Transverse colon (tissue), 4 donors: ENCODE measurements around the gene SPOCK3. TPM values are rescaled to one million over a fixed set of nuclear protein-coding genes. Genes with fewer than 3 reads are reported as not detected.

Experiments used
- DNase-seq: peaks from one replicate; pipeline ENCODE4 v3.0.0-alpha.2; 2019
- H3K27ac ChIP-seq, 4 donors: fragments of 200-600 bp; sonication (generic); 2 replicates each; pipeline ENCODE4 v1.5.1; 2016 to 2018; ENCODE audit warnings: inconsistent platforms in 4 of 4
- H3K27me3 ChIP-seq: fragments of 200-600 bp; sonication (generic); 2 replicates; pipeline ENCODE4 v1.5.1; 2017; ENCODE audit warnings: inconsistent platforms
- H3K36me3 ChIP-seq, 4 donors: fragments of 200-600 bp; sonication (generic); 2 replicates each; pipeline ENCODE4 v1.5.1; 2017 to 2019; ENCODE audit warnings: inconsistent platforms in 4 of 4
- H3K4me1 ChIP-seq, 4 donors: fragments of 200-600 bp; sonication (generic); 2 replicates each; pipeline ENCODE4 v1.5.1; 2017 to 2020; ENCODE audit warnings: inconsistent platforms in 4 of 4
- H3K4me3 ChIP-seq, 4 donors: fragments of 200-600 bp; sonication (generic); 1 replicate in 1 of 4; 2 replicates in 3 of 4; pipeline versions ENCODE4 v1.5.1 to v1.6.1; 2017 to 2019; ENCODE audit warnings: inconsistent platforms in 4 of 4
- H3K9me3 ChIP-seq, 2 donors: fragments of 200-600 bp; sonication (generic); 2 replicates each; pipeline ENCODE4 v1.5.1; 2017 to 2019; ENCODE audit warnings: inconsistent platforms in 2 of 2
- EP300 ChIP-seq: sonication (generic); formaldehyde crosslinking; IDR thresholded peaks from one replicate; pipeline ENCODE4 v1.6.1; 2017; ENCODE audit warnings: antibody characterized with exemption, low read depth
- POLR2A ChIP-seq: fragments of 450-650 bp; IDR thresholded peaks from one replicate; pipeline ENCODE4 v1.6.1; 2016; ENCODE audit warnings: antibody characterized with exemption, mild to moderate bottlenecking, moderate library complexity
- POLR2AphosphoS5 ChIP-seq, 3 donors: sonication (generic); formaldehyde crosslinking; IDR thresholded peaks; one replicate each; pipeline ENCODE4 v1.6.1; 2016; ENCODE audit warnings: antibody characterized with exemption in 3 of 3
- WGBS, 2 donors: methylation state at CpG; one replicate each; pipeline ENCODE4 v1.1.5; 2018; ENCODE audit warnings: low coverage in 1 of 2; 5-methylcytosine and 5-hydroxymethylcytosine counted together
- in situ Hi-C, 4 donors: fragments of 200-750 bp; cut with MboI; loops; one replicate each; pipeline versions ENCODE4 v1.15.0 to v1.15.1; 2017; ENCODE audit warnings: low sequenced_read_pairs in 3 of 4, low pct_ligation_motif_present in 1 of 4, low pct_unique_long_range_greater_than_20kb in 1 of 4
- intact Hi-C: fragments of 100-400 bp; cut with DNase I; formaldehyde crosslinking; loops from one replicate; pipeline ENCODE4 v1.15.1; 2023; ENCODE audit warnings: low total_unique reads
- total RNA-seq, 4 donors: library from RNA; depleted of rRNA; stranded (reverse); fragments of >200 nt; gene quantifications; one replicate each; pipeline ENCODE4 v1.1.0, GENCODE V29; 2016
- TF ChIP-seq, protein P1 (sequence below), 5 experiments: fragments of 200-600 bp in 3 of 5; fragments of 450-650 bp in 2 of 5; sonication (generic) in 3 of 5; IDR thresholded peaks; 1 replicate in 2 of 5; 2 replicates in 3 of 5; pipeline ENCODE4 v1.5.1; 2016 to 2017; ENCODE audit warnings: antibody characterized with exemption in 5 of 5, inconsistent platforms in 3 of 5, mild to moderate bottlenecking in 2 of 5, moderate library complexity in 1 of 5

The SPOCK3 gene
- total RNA-seq, 4 donors from 2014 or later: 0.27 to 0.64 TPM; not detected in 2

DNA sequence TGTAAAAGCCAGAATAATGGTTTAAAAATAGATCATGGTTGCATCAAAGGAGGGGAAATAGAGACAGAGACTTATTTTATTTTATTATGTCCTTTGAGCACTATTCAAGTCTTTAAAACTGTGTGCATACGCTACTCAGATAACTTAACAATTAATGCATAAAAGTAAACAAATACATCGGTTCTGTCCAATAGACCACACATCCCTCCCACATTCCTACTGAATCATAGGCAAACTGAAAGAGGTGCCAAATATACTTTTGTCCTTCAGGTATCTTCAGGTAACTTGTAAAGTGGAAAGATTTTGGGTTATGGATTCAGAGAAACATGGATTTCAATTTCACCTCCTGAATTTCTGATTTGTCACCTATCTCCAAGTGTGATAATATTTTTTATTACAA, 91.3 kb downstream of the SPOCK3 start:
- Histone ChIP-seq H3K4me3 (no peak overlapping the region), H3K27ac (no peak overlapping the region), H3K27me3 (no peaks in the 10 kb centered on the region), H3K9me3 (no peaks in the 10 kb centered on the region), H3K36me3 (no peaks in the 10 kb centered on the region), H3K4me1 (no peaks in the 10 kb centered on the region)
- DNase-seq: no peak
- 61 to 77% methylated on average over 2 of the region's 2 CpGs for WGBS, 2 donors
- intact Hi-C loops (no loop called here), in situ Hi-C loops (no loop called here)
- TF ChIP-seq POLR2A (no peak), POLR2AphosphoS5 (IDR thresholded peaks at IDR 0.05) (no peak)

DNA sequence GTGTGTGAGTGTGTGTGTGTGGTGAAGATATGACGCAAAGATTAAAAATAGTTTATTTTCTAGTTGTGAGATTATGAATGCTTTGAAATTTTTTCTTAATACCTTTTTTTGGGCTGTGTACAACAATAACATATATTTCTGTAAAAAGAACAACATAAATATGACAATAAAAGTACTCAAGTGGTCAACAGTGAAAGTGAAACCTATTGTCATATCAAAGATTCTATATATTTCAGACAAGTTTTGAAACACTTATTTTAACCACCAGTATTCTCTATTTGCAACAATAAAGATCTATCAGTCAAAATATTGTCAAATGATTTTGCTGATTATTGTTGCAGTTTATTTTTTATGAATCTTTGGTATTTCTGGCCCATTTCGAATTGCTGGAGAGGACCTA, 98.0 kb downstream of the SPOCK3 start:
- H3K27ac ChIP-seq: no peak overlapping the region
- in situ Hi-C loops: no loop called here
- H3K9me3 ChIP-seq: no peaks in the 10 kb centered on the region
- H3K4me1 ChIP-seq: no peaks in the 10 kb centered on the region
- no peaks in the 10 kb centered on the region for H3K36me3 ChIP-seq
- no peak overlapping the region for H3K4me3 ChIP-seq
- DNase-seq: no peak
- no peaks in the 10 kb centered on the region for H3K27me3 ChIP-seq
- 70 to 83% methylated on average over 2 of the region's 2 CpGs for WGBS, 2 donors
- TF ChIP-seq, protein P1, sequence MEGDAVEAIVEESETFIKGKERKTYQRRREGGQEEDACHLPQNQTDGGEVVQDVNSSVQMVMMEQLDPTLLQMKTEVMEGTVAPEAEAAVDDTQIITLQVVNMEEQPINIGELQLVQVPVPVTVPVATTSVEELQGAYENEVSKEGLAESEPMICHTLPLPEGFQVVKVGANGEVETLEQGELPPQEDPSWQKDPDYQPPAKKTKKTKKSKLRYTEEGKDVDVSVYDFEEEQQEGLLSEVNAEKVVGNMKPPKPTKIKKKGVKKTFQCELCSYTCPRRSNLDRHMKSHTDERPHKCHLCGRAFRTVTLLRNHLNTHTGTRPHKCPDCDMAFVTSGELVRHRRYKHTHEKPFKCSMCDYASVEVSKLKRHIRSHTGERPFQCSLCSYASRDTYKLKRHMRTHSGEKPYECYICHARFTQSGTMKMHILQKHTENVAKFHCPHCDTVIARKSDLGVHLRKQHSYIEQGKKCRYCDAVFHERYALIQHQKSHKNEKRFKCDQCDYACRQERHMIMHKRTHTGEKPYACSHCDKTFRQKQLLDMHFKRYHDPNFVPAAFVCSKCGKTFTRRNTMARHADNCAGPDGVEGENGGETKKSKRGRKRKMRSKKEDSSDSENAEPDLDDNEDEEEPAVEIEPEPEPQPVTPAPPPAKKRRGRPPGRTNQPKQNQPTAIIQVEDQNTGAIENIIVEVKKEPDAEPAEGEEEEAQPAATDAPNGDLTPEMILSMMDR (IDR thresholded peaks at IDR 0.05): no peak
- TF ChIP-seq EP300: no peak
- TF ChIP-seq POLR2A: no peak
- no peak for TF ChIP-seq POLR2AphosphoS5 (IDR thresholded peaks at IDR 0.05)
- intact Hi-C loops: no loop called here

DNA sequence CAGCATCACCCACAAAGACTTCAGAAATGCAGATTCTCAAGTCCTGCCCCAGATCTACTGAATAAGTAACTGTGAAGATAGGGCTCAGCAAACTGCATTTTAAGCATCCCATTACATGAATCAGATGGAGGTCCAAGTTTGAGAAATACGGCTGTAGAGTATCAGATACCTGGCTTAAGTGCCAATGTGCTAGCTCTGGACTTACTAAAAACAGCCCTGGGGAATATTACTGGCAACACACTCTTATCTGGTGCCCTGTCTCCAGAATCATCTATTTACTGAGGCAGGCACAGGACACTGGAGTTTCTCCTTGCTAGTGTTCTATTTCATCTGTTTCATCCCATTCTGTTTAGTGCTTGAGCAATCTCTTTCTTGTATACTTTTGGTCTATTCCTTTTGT, 105.1 kb downstream of the SPOCK3 start:
- TF ChIP-seq, protein P1 (IDR thresholded peaks at IDR 0.05): no peak
- Histone ChIP-seq H3K27me3 (no peaks in the 10 kb centered on the region), H3K36me3 (no peaks in the 10 kb centered on the region), H3K27ac (no peak overlapping the region), H3K4me3 (no peak overlapping the region), H3K4me1 (no peaks in the 10 kb centered on the region), H3K9me3 (no peaks in the 10 kb centered on the region)
- in situ Hi-C loops (no loop called here), intact Hi-C loops (no loop called here)
- WGBS, 2 donors: 72% methylated on average over 1 of the region's 1 CpG; no CpG with 5 or more reads in 1 of the 2 donors
- DNase-seq: no peak

DNA sequence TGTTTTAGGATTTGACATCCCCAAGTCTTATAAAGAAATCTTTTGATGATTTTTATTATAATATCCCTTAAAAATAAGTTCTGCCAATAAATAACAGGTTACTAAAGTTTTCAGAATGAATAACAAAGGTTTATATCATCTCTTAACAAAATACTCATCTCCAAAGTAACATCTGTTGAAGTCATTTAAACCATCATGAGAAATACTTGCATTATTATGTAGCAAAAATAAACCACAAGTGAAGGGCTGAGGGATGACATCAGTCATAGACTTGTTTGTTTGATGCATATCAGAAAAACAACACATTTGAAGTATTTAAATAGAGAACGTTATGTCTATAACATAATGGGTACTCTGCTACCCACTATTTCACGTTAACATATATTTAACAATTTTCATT, 114.9 kb downstream of the SPOCK3 start:
- no peaks in the 10 kb centered on the region for H3K36me3 ChIP-seq
- in situ Hi-C loops (no loop called here), intact Hi-C loops (no loop called here)
- no peak overlapping the region for H3K4me3 ChIP-seq
- no peaks in the 10 kb centered on the region for H3K4me1 ChIP-seq
- no peaks in the 10 kb centered on the region for H3K27me3 ChIP-seq
- H3K27ac ChIP-seq: no peak overlapping the region
- no peaks in the 10 kb centered on the region for H3K9me3 ChIP-seq
- WGBS, 2 donors: 52 to 58% methylated on average over 2 of the region's 2 CpGs
- no peak for TF ChIP-seq POLR2AphosphoS5 (IDR thresholded peaks at IDR 0.05)
- no peak for TF ChIP-seq EP300
- TF ChIP-seq, protein P1 (IDR thresholded peaks at IDR 0.05): no peak
- TF ChIP-seq POLR2A: no peak
- DNase-seq: no peak

DNA sequence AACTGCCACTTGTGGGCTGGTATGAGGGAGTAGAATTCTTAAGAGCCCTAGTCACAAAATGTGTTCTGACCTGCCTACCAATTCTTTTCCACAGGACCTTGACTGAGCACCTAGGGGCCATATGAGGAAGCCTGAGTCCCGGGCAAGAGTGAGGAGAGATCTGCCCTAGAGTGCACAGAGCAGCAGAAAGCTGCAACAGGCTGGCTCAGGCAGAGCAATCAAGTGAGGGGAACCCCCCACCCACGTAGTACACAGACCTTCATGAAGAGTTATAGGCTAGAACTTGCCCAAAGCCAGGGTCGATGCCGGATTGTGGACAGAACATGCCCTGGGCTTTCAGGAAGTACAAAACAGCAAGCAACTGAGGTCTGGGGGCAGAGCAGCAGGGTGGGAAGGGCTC, 117.0 kb downstream of the SPOCK3 start:
- Histone ChIP-seq H3K9me3 (no peaks in the 10 kb centered on the region), H3K27ac (no peak overlapping the region), H3K4me3 (no peak overlapping the region), H3K27me3 (no peaks in the 10 kb centered on the region), H3K36me3 (no peaks in the 10 kb centered on the region), H3K4me1 (no peaks in the 10 kb centered on the region)
- in situ Hi-C loops: no loop called here
- intact Hi-C loops: no loop called here
- no peak for DNase-seq
- TF ChIP-seq, protein P1 (IDR thresholded peaks at IDR 0.05): no peak
- TF ChIP-seq POLR2A (no peak), POLR2AphosphoS5 (IDR thresholded peaks at IDR 0.05) (no peak), EP300 (no peak)
- 49% methylated on average over 4 of the region's 4 CpGs; no CpG with 5 or more reads in 1 of the 2 donors for WGBS, 2 donors
